Measurements from ENCODE around the gene SERPINB11.

SERPINB11 gene

DNA sequence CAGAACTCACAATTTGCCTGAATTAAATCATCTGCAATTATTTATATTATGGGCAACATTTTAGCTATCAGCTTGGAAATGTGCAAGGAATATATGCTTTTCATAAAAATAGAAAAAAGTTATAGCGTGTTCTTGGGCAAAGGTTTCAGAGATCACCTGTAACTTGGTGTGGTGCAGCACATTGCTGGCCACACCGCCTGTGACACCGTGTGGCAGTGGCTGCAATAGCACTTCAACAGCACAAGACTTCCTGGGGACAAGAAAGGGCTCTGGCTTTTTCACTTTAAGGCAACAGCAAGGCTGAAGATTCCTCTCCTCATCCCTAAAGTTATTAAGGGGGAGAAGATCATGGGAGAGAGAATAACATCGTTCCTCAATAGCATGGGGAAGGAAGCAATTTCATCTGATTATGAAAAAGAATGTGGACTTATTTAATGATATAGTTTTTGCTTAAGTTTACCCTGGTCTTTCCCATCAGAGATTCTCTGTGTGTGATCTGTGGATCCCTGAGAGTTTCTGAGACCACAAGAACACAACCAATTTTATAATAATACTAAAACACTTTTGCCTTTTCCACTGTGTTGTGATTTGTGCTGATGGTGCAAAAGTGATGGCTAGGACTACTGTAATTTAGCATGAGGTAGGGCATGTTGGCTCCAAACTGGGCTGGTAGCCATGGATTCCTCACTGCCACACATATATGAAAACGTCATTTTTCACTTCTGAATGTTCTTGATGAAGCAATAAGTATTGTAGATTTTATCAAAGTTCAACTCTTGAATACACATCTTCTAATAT lies 26.0 kb upstream of the SERPINB11 start:
- Histone ChIP-seq H3K9me2 (replicated peaks; ENCODE audit: control insufficient read depth, low read length) (no peaks in the 10 kb centered on the region), H4K20me1 (ENCODE audit: control insufficient read depth, insufficient read depth, low read depth, low read length) (no peaks in the 10 kb centered on the region), H3K4me3 (ENCODE audit: low read length) (no peak overlapping the region), H3K27ac (ENCODE audit: low read depth, low read length) (no peak overlapping the region), H3K79me2 (ENCODE audit: control insufficient read depth, low read length) (no peaks in the 10 kb centered on the region), H3K36me3 (ENCODE audit: control insufficient read depth, low read length) (no peaks in the 10 kb centered on the region), H3K4me2 (ENCODE audit: low read length) (no peak overlapping the region), H3K4me1 (ENCODE audit: control insufficient read depth, low read length) (no peaks in the 10 kb centered on the region), H3K9me3 (ENCODE audit: control insufficient read depth, insufficient read depth, low read length) (no peaks in the 10 kb centered on the region), H3F3A (ENCODE audit: control insufficient read depth, insufficient read depth) (no peaks in the 10 kb centered on the region), H3K27me3 (ENCODE audit: control insufficient read depth, low read length) (no peaks in the 10 kb centered on the region)
- TF ChIP-seq EZH2phosphoT487 (IDR thresholded peaks at IDR 0.05; ENCODE audit: borderline replicate concordance, low read length) (no peak), CTCF (IDR thresholded peaks at IDR 0.05; ENCODE audit: low read depth, low read length, poor library complexity, severe bottlenecking) (peak; percentile 32)

DNA sequence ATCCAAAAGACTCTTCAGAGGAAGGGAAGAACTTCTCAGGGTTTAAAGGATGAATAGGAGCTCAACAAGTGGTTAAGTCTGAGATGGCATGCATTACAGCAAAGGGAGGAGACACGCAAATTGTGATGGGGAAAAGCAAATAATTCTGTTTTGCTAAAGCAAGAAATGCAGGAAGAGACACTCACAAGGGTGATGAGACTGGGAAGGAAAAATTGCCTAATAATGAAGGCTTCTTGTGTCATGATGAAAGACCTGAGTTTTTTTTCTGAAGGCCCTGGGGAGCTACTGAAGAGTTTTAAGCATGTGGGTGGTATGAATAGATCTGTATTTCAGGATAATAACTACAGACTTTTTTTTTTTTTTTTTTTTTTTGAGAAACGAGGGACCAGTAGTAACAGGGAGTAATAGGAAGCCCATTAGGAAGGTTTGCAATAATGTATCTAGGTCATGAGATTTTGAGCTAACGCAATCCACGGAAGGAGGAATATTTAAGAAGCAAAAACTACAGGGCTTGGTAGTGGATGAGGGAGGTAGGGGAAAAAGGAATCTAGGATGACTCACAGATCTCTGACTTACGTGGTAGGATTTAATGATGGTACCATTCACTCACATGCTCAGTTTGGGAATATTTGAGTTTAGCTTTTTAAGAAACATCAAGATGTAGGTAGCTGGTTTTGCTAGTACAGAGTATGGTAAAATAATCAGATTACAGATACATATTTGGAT lies 25.1 kb upstream of the SERPINB11 start:
- no peaks in the 10 kb centered on the region for H3K9me2 ChIP-seq (replicated peaks; ENCODE audit: control insufficient read depth, low read length)
- H3K4me1 ChIP-seq (ENCODE audit: control insufficient read depth, low read length) = no peaks in the 10 kb centered on the region
- no peaks in the 10 kb centered on the region for H3K27me3 ChIP-seq (ENCODE audit: control insufficient read depth, low read length)
- no peak overlapping the region for H3K4me2 ChIP-seq (ENCODE audit: low read length)
- no peaks in the 10 kb centered on the region for H4K20me1 ChIP-seq (ENCODE audit: control insufficient read depth, insufficient read depth, low read depth, low read length)
- no peaks in the 10 kb centered on the region for H3K36me3 ChIP-seq (ENCODE audit: control insufficient read depth, low read length)
- H3K9me3 ChIP-seq (ENCODE audit: control insufficient read depth, insufficient read depth, low read length) = no peaks in the 10 kb centered on the region
- no peak for TF ChIP-seq EZH2phosphoT487 (IDR thresholded peaks at IDR 0.05; ENCODE audit: borderline replicate concordance, low read length)
- TF ChIP-seq CTCF (IDR thresholded peaks at IDR 0.05; ENCODE audit: low read depth, low read length, poor library complexity, severe bottlenecking) = no peak
- H3K79me2 ChIP-seq (ENCODE audit: control insufficient read depth, low read length) = no peaks in the 10 kb centered on the region
- H3K27ac ChIP-seq (ENCODE audit: low read depth, low read length) = no peak overlapping the region
- no peaks in the 10 kb centered on the region for H3F3A ChIP-seq (ENCODE audit: control insufficient read depth, insufficient read depth)
- no peak overlapping the region for H3K4me3 ChIP-seq (ENCODE audit: low read length)

DNA sequence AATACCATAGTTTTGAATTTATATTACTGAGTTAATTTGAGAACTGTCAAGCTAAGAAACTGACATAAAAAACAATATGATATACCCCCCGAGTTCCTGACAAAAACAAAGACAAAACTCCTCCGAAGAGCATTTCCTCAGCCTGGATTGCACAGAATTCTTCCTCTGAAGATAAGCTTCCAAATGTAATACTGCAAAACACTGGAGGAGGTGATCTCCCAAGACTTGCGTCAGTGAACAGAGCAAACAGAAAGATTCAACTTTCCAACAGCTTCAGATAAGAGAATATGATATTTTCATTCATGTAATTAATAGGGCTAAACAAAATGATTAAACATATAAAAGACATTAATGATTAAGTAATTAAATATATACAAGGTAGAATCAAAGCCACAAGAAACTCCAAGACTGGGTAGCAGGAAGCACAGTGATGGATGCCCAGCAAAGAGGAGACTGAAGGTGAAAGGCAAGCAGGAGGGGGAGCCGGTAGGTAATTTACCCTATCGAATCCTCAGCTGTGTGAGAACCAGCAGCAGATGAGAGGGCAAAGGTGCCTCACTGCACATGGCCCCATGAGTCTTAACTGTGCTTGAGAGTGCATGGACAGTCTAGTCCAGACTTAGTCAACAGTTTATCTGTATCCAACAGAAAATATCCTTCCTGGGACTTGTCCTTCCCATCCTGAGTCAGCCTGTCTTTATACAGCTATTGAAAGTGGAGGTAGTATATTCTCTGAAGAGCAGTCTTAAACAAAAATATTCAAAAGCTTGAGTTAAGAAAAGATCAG lies 22.7 kb upstream of the SERPINB11 start:
- Histone ChIP-seq H3K4me1 (ENCODE audit: control insufficient read depth, low read length) (no peaks in the 10 kb centered on the region), H3K4me2 (ENCODE audit: low read length) (no peak overlapping the region), H3K9me2 (replicated peaks; ENCODE audit: control insufficient read depth, low read length) (no peaks in the 10 kb centered on the region), H4K20me1 (ENCODE audit: control insufficient read depth, insufficient read depth, low read depth, low read length) (no peaks in the 10 kb centered on the region), H3K9me3 (ENCODE audit: control insufficient read depth, insufficient read depth, low read length) (no peaks in the 10 kb centered on the region; the same call in 1 of the 2 replicates), H3K4me3 (ENCODE audit: low read length) (no peak overlapping the region), H3K27me3 (ENCODE audit: control insufficient read depth, low read length) (no peaks in the 10 kb centered on the region), H3K27ac (ENCODE audit: low read depth, low read length) (no peak overlapping the region), H3K36me3 (ENCODE audit: control insufficient read depth, low read length) (no peaks in the 10 kb centered on the region), H3F3A (ENCODE audit: control insufficient read depth, insufficient read depth) (no peaks in the 10 kb centered on the region), H3K79me2 (ENCODE audit: control insufficient read depth, low read length) (no peaks in the 10 kb centered on the region)
- TF ChIP-seq CTCF (IDR thresholded peaks at IDR 0.05; ENCODE audit: low read depth, low read length, poor library complexity, severe bottlenecking) (no peak), EZH2phosphoT487 (IDR thresholded peaks at IDR 0.05; ENCODE audit: borderline replicate concordance, low read length) (no peak)

Measured in DOHH2 (cell line).